CD4-positive, alpha-beta T cell (primary cell): Measurements from ENCODE around the gene ACTR1B. TPM values are rescaled to one million over a fixed set of nuclear protein-coding genes. Genes with fewer than 3 reads are reported as not detected.
"Not testable (repeated sequence)": the region's sequence is repeated elsewhere in the genome, so short reads cannot be mapped to it uniquely, and the experiment has no call there.

Experiments used
- ATAC-seq: fragments of 200-7000 bp; cut with Tn5 transposase; one replicate; pipeline ENCODE4 v1.10.0; 2022; ENCODE audit warnings: mild to moderate bottlenecking; ENCODE audit not compliant: poor library complexity
- CTCF ChIA-PET: fragments of 350-600 bp; sonication (Branson Sonifier 250); formaldehyde crosslinking; loops from one replicate; lab custom pipeline; 2021; ENCODE audit warnings: antibody characterized with exemption, inconsistent platforms; lab: Charles Lee
- POLR2A ChIA-PET: fragments of 350-600 bp; sonication (Branson Sonifier 250); formaldehyde crosslinking; loops from one replicate; lab custom pipeline; 2021; ENCODE audit warnings: antibody characterized with exemption, inconsistent platforms; lab: Charles Lee
- DNase-seq, 14 experiments: peaks; one replicate each; pipeline ENCODE4 v3.0.0-alpha.2; 2013 to 2020; ENCODE audit warnings: mixed read lengths in 2 of 14
- H3K27ac ChIP-seq, 2 donors: one replicate each; pipeline versions ENCODE4 v1.5.1 to v1.7.0; 2013; ENCODE audit warnings: low read length in 2 of 2, low read depth in 1 of 2, mild to moderate bottlenecking in 1 of 2
- H3K27me3 ChIP-seq, 2 experiments: 1 replicate in 1 of 2; 2 replicates in 1 of 2; pipeline versions ENCODE4 v1.6.1 to v1.7.0; 2013; ENCODE audit warnings: low read length in 2 of 2, control low read depth in 1 of 2, mild to moderate bottlenecking in 1 of 2, moderate library complexity in 1 of 2; ENCODE audit not compliant: insufficient read depth in 2 of 2, control insufficient read depth in 1 of 2
- H3K36me3 ChIP-seq: one replicate; pipeline ENCODE4 v1.6.1; 2013; ENCODE audit warnings: low read length, control low read depth; ENCODE audit not compliant: insufficient read depth
- H3K4me1 ChIP-seq: one replicate; pipeline ENCODE4 v1.6.1; 2013; ENCODE audit warnings: low read length, control low read depth; ENCODE audit not compliant: insufficient read depth
- H3K4me3 ChIP-seq: one replicate; pipeline ENCODE4 v1.5.1; 2013; ENCODE audit warnings: mild to moderate bottlenecking, low read length, moderate library complexity
- H3K9me3 ChIP-seq, 2 experiments: 1 replicate in 1 of 2; 2 replicates in 1 of 2; pipeline versions ENCODE4 v1.6.1 to v1.7.0; 2013; ENCODE audit warnings: low read length in 2 of 2, mild to moderate bottlenecking in 2 of 2, control low read depth in 1 of 2, moderate library complexity in 1 of 2; ENCODE audit not compliant: control insufficient read depth in 1 of 2, insufficient read depth in 1 of 2
- H3K27ac Mint-ChIP-seq: one replicate; pipeline ENCODE4 v1.8.0; 2020; ENCODE audit warnings: mixed read lengths
- H3K27me3 Mint-ChIP-seq: one replicate; pipeline ENCODE4 v1.8.0; 2021; ENCODE audit warnings: mixed read lengths
- H3K36me3 Mint-ChIP-seq: one replicate; pipeline ENCODE4 v1.8.0; 2021; ENCODE audit warnings: low read depth, mixed read lengths
- H3K4me1 Mint-ChIP-seq: one replicate; pipeline ENCODE4 v1.8.0; 2021; ENCODE audit warnings: low read depth, mixed read lengths
- H3K4me3 Mint-ChIP-seq: one replicate; pipeline ENCODE4 v1.8.0; 2020; ENCODE audit warnings: mild to moderate bottlenecking, mixed read lengths
- H3K9me3 Mint-ChIP-seq: one replicate; pipeline ENCODE4 v1.8.0; 2020; ENCODE audit warnings: mixed read lengths
- intact Hi-C, 2 experiments: fragments of 100-400 bp; cut with DNase I in 1 of 2; cut with micrococcal nuclease in 1 of 2; formaldehyde crosslinking; loops; one replicate each; pipeline versions ENCODE4 v1.15.1 to v1.9.0; 2023 to 2025; cut with DNase I, micrococcal nuclease
- total RNA-seq, 174 experiments: library from RNA in 2 of 174; stranded (reverse) in 2 of 174; gene quantifications; one replicate each; pipeline ENCODE4 v1.2.3 and lab custom pipeline; 2021 to 2026
- TF ChIP-seq, protein P1 (sequence below): fragments of 200-600 bp; IDR thresholded peaks from one replicate; pipeline ENCODE4 v1.8.0; 2022; ENCODE audit warnings: antibody characterized with exemption, mild to moderate bottlenecking

ACTR1B gene
- total RNA-seq, 2 experiments from 2014 or later, result 89.5 to 92.8 TPM

DNA sequence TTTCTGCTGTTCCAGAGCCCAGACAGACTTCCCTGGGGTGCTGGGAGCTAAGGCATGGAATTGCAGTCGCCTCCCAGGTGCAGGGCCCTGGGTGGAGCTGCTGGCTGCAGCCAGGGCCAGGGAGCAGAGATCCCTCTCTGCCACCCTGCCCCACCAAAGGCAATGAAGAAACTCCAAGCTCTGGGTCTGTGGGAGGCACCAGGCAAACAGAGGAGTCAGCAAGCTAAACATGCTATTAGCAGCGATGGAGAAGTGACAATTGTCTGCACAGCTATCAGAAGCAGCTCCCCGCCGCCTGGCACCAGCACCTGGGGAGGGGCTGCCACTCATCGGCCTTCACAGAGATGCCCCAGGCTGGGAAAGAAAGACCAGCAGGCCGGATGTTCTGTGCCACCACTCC lies 45.9 kb downstream of the ACTR1B start:
- no peaks in the 10 kb centered on the region for H3K4me1 Mint-ChIP-seq
- H3K27me3 Mint-ChIP-seq, result no peaks in the 10 kb centered on the region
- H3K9me3 ChIP-seq, result no peaks in the 10 kb centered on the region
- intact Hi-C loops, result no loop called here
- no peaks in the 10 kb centered on the region for H3K4me1 ChIP-seq
- ATAC-seq, result no peak
- H3K36me3 ChIP-seq, result no peaks in the 10 kb centered on the region
- H3K36me3 Mint-ChIP-seq, result no peaks in the 10 kb centered on the region
- ChIA-PET POLR2A (no interaction called here), CTCF (no interaction called here)
- no peak overlapping the region for H3K4me3 Mint-ChIP-seq
- H3K27me3 ChIP-seq, result no peaks in the 10 kb centered on the region
- no peaks in the 10 kb centered on the region for H3K9me3 Mint-ChIP-seq
- TF ChIP-seq, protein P1, sequence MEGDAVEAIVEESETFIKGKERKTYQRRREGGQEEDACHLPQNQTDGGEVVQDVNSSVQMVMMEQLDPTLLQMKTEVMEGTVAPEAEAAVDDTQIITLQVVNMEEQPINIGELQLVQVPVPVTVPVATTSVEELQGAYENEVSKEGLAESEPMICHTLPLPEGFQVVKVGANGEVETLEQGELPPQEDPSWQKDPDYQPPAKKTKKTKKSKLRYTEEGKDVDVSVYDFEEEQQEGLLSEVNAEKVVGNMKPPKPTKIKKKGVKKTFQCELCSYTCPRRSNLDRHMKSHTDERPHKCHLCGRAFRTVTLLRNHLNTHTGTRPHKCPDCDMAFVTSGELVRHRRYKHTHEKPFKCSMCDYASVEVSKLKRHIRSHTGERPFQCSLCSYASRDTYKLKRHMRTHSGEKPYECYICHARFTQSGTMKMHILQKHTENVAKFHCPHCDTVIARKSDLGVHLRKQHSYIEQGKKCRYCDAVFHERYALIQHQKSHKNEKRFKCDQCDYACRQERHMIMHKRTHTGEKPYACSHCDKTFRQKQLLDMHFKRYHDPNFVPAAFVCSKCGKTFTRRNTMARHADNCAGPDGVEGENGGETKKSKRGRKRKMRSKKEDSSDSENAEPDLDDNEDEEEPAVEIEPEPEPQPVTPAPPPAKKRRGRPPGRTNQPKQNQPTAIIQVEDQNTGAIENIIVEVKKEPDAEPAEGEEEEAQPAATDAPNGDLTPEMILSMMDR, result no peak
- H3K27ac Mint-ChIP-seq, result no peak overlapping the region
- DNase-seq, result no peak
- no peak overlapping the region for H3K27ac ChIP-seq
- H3K4me3 ChIP-seq, result no peak overlapping the region

DNA sequence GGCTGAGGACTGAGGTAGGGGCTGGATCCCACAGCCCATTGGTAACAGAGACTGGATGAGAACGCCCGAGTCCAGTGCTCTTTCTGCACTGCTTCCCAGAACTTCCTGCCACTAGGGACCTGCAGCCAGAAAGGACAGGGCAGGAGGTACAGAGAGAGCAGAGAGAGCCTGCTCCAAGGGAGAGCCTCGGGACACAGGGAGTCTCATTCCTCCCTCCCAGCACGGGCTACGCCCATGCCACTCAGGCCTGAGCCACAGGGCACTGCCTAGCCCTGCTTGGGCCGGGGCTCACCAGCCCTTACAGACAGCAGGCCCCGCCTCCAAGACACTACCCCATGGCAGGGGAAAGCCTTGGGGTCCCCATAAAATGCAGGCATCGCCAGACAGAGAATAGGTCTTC lies 48.1 kb downstream of the ACTR1B start:
- H3K4me3 ChIP-seq, H3K36me3 ChIP-seq, H3K27me3 Mint-ChIP-seq, H3K27ac Mint-ChIP-seq, DNase-seq, H3K4me1 Mint-ChIP-seq, H3K36me3 Mint-ChIP-seq, intact Hi-C loops, H3K4me1 ChIP-seq, H3K9me3 ChIP-seq, H3K27ac ChIP-seq, H3K4me3 Mint-ChIP-seq, POLR2A ChIA-PET, ATAC-seq, H3K27me3 ChIP-seq, H3K9me3 Mint-ChIP-seq, CTCF ChIA-PET: not testable (repeated sequence)

DNA sequence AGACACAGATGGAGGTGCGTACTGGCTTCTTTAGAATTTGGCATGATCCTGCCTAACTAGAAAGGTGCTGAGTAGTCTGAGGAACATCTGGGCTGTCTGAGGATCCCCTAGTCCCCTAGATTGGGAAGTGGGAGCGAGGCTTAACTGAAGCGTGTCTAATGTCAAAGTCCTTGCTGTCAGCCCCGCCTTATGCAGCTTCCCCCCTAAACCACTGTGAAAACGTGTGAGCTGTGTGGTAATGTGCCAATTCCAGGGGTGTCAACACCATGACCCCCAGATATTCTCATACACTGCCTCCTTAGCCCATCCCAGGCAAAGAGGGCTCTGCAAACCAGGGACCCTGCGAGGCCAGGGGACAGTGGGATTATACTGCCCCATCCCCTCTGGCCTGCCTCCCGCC lies 51.9 kb downstream of the ACTR1B start:
- H3K4me1 ChIP-seq, H3K4me3 ChIP-seq, H3K27me3 ChIP-seq, H3K4me1 Mint-ChIP-seq, H3K9me3 Mint-ChIP-seq, H3K36me3 Mint-ChIP-seq, H3K9me3 ChIP-seq, H3K27ac ChIP-seq, H3K4me3 Mint-ChIP-seq, DNase-seq, intact Hi-C loops, H3K36me3 ChIP-seq, H3K27me3 Mint-ChIP-seq, POLR2A ChIA-PET, H3K27ac Mint-ChIP-seq, CTCF ChIA-PET, ATAC-seq: not testable (repeated sequence)

DNA sequence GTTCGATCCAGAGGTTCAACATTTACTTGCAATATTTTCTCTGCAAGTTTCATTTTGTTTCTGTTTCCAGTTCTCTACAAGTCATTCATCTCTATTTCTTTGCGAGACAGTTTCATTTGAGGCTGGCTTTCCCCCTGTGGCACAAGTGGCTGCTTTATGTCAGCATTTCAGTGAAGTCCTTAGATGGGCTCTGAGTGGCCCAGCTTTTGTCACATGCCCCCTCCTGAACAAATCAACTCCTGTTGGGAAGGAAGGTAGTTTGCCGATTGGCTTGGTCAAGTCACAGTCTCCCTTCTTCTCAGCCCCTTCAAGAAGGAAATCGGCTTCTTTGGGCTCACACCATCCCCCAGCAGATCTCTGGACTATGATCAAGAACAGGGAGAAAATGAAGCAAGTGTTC lies 55.1 kb downstream of the ACTR1B start:
- H3K4me3 Mint-ChIP-seq, result not testable (repeated sequence)

More for the DNA sequence above, 55.1 kb downstream of the ACTR1B start:
- H3K9me3 Mint-ChIP-seq, H3K36me3 ChIP-seq, CTCF ChIA-PET, intact Hi-C loops, H3K27ac Mint-ChIP-seq, H3K27me3 Mint-ChIP-seq, DNase-seq, H3K4me1 Mint-ChIP-seq, H3K4me3 ChIP-seq, POLR2A ChIA-PET, H3K4me1 ChIP-seq, H3K9me3 ChIP-seq, H3K27me3 ChIP-seq, ATAC-seq, H3K27ac ChIP-seq, H3K36me3 Mint-ChIP-seq: not testable (repeated sequence)

Other genes starting within 250 kb of the ACTR1B start
- 10 to 100 TPM; 48.5 to 60.0 TPM for gene ANKRD36B, start 74.2 kb downstream of the ACTR1B start, total RNA-seq
- gene COX5B, start 18.0 kb downstream of the ACTR1B start, total RNA-seq, result 100 to 1,000 TPM; 112 to 121 TPM
- 10 to 100 TPM; 12.4 to 13.4 TPM for gene C2orf92, start 5.7 kb upstream of the ACTR1B start, total RNA-seq
- 100 to 1,000 TPM; 440 to 470 TPM for gene ZAP70, start 49.5 kb upstream of the ACTR1B start, total RNA-seq